HEK293 (cell line): Measurements from ENCODE around the gene ADGRL1.

Experiments used
- CTCF ChIA-PET: fragments of 350-600 bp; formaldehyde crosslinking; extraction: SDS; loops from one replicate; lab custom pipeline; 2021; ENCODE audit warnings: antibody characterized with exemption; lab: Yijun Ruan, JAX
- POLR2A ChIA-PET: fragments of 300-600 bp; formaldehyde crosslinking; extraction: SDS; loops from one replicate; lab custom pipeline; 2020; ENCODE audit warnings: antibody characterized with exemption, inconsistent platforms; lab: Yijun Ruan, JAX
- H3K27ac ChIP-seq: fragments of 200-500 bp; sonication (Bioruptor generic); 2 replicates; pipeline ENCODE4 v1.5.1; 2014; ENCODE audit warnings: low read depth, low read length, control low read depth, inconsistent platforms; ENCODE audit errors: extremely low read depth
- H3K36me3 ChIP-seq, 2 experiments: fragments of 200-500 bp in 1 of 2; sonication (Bioruptor generic) in 1 of 2; 1 replicate in 1 of 2; 2 replicates in 1 of 2; pipeline ENCODE4 v1.5.1; 2014 to 2017; ENCODE audit warnings: inconsistent platforms in 2 of 2, low read length in 2 of 2; ENCODE audit not compliant: control insufficient read depth in 2 of 2, insufficient read depth in 1 of 2
- H3K4me1 ChIP-seq: fragments of 200-500 bp; sonication (Bioruptor generic); 2 replicates; pipeline ENCODE4 v1.5.1; 2014; ENCODE audit warnings: mild to moderate bottlenecking, low read length, inconsistent platforms; ENCODE audit not compliant: control insufficient read depth, insufficient read depth
- H3K4me3 ChIP-seq: 2 replicates; pipeline ENCODE4 v1.5.1; 2011; ENCODE audit warnings: low read depth, mild to moderate bottlenecking, control low read depth, low read length, moderate library complexity
- H3K9me3 ChIP-seq: fragments of 200-500 bp; sonication (Bioruptor generic); 2 replicates; pipeline ENCODE4 v1.5.1; 2014; ENCODE audit warnings: low read depth, low read length, inconsistent platforms; ENCODE audit not compliant: control insufficient read depth, insufficient read depth
- GLI4 ChIP-seq: fragments of 450-650 bp; formaldehyde crosslinking; IDR thresholded peaks from 2 replicates; pipeline ENCODE4 v1.5.1; 2016; ENCODE audit warnings: missing biosample characterization, missing genetic modification characterization
- IKZF3 ChIP-seq: fragments of 450-650 bp; IDR thresholded peaks from 2 replicates; pipeline ENCODE4 v1.5.0; 2018; ENCODE audit warnings: missing biosample characterization, mild to moderate bottlenecking, missing genetic modification characterization, moderate library complexity
- RBAK ChIP-seq: fragments of 450-650 bp; formaldehyde crosslinking; IDR thresholded peaks from 2 replicates; pipeline ENCODE4 v1.5.1; 2016; ENCODE audit warnings: missing biosample characterization, missing genetic modification characterization
- SETDB1 ChIP-seq: IDR thresholded peaks from one replicate; pipeline ENCODE4 v1.6.1; 2017; ENCODE audit warnings: mild to moderate bottlenecking, low read length, moderate library complexity, mixed read lengths; ENCODE audit not compliant: insufficient read length
- YY1 ChIP-seq: fragments of 450-650 bp; formaldehyde crosslinking; IDR thresholded peaks from 2 replicates; pipeline ENCODE4 v1.5.1; 2018; ENCODE audit warnings: missing biosample characterization, missing genetic modification characterization
- ZBTB21 ChIP-seq: fragments of 450-650 bp; formaldehyde crosslinking; IDR thresholded peaks from 2 replicates; pipeline ENCODE4 v1.5.1; 2017; ENCODE audit warnings: missing biosample characterization, missing genetic modification characterization
- ZNF202 ChIP-seq: fragments of 450-650 bp; formaldehyde crosslinking; IDR thresholded peaks from 2 replicates; pipeline ENCODE4 v1.5.1; 2016; ENCODE audit warnings: missing biosample characterization, missing genetic modification characterization, borderline replicate concordance
- ZNF514 ChIP-seq: fragments of 450-650 bp; formaldehyde crosslinking; IDR thresholded peaks from 2 replicates; pipeline ENCODE4 v1.5.1; 2016; ENCODE audit warnings: missing biosample characterization, missing genetic modification characterization
- ZNF623 ChIP-seq: fragments of 450-650 bp; formaldehyde crosslinking; IDR thresholded peaks from 2 replicates; pipeline ENCODE4 v1.5.1; 2016; ENCODE audit warnings: missing biosample characterization, missing genetic modification characterization
- ZNF707 ChIP-seq: fragments of 450-650 bp; formaldehyde crosslinking; IDR thresholded peaks from 2 replicates; pipeline ENCODE4 v1.5.1; 2016; ENCODE audit warnings: missing biosample characterization, missing genetic modification characterization
- TF ChIP-seq, protein P1 (sequence below): fragments of 450-650 bp; IDR thresholded peaks from 2 replicates; pipeline ENCODE4 v1.5.1; 2018; ENCODE audit warnings: missing biosample characterization, mild to moderate bottlenecking, missing genetic modification characterization
- TF ChIP-seq, protein P2 (sequence below): fragments of 450-650 bp; formaldehyde crosslinking; IDR thresholded peaks from 2 replicates; pipeline ENCODE4 v1.5.1; 2016; ENCODE audit warnings: missing biosample characterization, missing genetic modification characterization, borderline replicate concordance
- TF ChIP-seq, protein P3 (sequence below): fragments of 450-650 bp; formaldehyde crosslinking; optimal IDR thresholded peaks from 2 replicates; pipeline ENCODE3; 2016; ENCODE audit warnings: missing biosample characterization, mild to moderate bottlenecking, missing genetic modification characterization
- TF ChIP-seq, protein P4 (sequence below): fragments of 450-650 bp; formaldehyde crosslinking; IDR thresholded peaks from 2 replicates; pipeline ENCODE4 v1.5.1; 2016; ENCODE audit warnings: missing biosample characterization, missing genetic modification characterization
- TF ChIP-seq, protein P5 (sequence below): fragments of 450-650 bp; formaldehyde crosslinking; IDR thresholded peaks from 2 replicates; pipeline ENCODE4 v1.5.0; 2017; ENCODE audit warnings: missing biosample characterization, missing genetic modification characterization, borderline replicate concordance
- TF ChIP-seq, protein P6 (sequence below): fragments of 450-650 bp; formaldehyde crosslinking; conservative IDR thresholded peaks from 2 replicates; pipeline ENCODE4 v1.5.1; 2016; ENCODE audit warnings: low read depth, missing biosample characterization, missing genetic modification characterization

Gene ADGRL1

DNA sequence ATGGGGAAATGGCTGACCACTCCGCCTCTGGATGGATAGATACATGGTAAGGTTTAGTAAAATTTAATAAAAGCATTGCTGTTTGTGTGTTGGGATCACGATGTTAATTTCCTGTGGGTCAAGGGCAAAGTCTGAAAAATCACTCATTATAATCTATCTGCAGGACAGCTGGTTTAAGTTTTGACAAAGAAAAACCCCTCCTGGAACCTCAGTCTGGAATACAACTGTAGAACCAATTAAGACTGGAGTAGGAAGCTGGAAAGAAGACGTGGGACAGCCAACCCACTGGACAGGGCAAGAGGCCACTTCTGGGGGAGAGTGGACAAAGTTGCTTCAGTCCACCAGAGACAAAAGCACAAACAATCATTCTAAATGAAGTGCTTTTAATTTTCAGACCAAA, 86.8 kb downstream of the ADGRL1 start:
- POLR2A ChIA-PET, result interaction anchor here (5.7 kb wide), 1 partner anchor 17 kb away, joined by 45 read pairs; the partner anchor contains the start of gene ASF1B
- CTCF ChIA-PET, result no interaction called here
- Histone ChIP-seq H3K36me3 (peaks cover 5 to 32% of the 10 kb centered on the region in 2 experiments; a peak in 2 of 3 replicates), H3K4me3 (no peak overlapping the region), H3K9me3 (no peaks in the 10 kb centered on the region), H3K4me1 (peaks cover 3% of the 10 kb centered on the region), H3K27ac (no peak overlapping the region)
- TF ChIP-seq ZNF514 (tag by site-specific recombination) (no peak), SETDB1 (no peak), IKZF3 (tag by site-specific recombination) (no peak), YY1 (no peak), ZNF623 (no peak), RBAK (no peak), GLI4 (tag by site-specific recombination) (no peak)
- TF ChIP-seq, protein P1, sequence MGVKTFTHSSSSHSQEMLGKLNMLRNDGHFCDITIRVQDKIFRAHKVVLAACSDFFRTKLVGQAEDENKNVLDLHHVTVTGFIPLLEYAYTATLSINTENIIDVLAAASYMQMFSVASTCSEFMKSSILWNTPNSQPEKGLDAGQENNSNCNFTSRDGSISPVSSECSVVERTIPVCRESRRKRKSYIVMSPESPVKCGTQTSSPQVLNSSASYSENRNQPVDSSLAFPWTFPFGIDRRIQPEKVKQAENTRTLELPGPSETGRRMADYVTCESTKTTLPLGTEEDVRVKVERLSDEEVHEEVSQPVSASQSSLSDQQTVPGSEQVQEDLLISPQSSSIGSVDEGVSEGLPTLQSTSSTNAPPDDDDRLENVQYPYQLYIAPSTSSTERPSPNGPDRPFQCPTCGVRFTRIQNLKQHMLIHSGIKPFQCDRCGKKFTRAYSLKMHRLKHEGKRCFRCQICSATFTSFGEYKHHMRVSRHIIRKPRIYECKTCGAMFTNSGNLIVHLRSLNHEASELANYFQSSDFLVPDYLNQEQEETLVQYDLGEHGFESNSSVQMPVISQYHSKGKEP (tag by site-specific recombination), result no peak
- TF ChIP-seq, protein P2, sequence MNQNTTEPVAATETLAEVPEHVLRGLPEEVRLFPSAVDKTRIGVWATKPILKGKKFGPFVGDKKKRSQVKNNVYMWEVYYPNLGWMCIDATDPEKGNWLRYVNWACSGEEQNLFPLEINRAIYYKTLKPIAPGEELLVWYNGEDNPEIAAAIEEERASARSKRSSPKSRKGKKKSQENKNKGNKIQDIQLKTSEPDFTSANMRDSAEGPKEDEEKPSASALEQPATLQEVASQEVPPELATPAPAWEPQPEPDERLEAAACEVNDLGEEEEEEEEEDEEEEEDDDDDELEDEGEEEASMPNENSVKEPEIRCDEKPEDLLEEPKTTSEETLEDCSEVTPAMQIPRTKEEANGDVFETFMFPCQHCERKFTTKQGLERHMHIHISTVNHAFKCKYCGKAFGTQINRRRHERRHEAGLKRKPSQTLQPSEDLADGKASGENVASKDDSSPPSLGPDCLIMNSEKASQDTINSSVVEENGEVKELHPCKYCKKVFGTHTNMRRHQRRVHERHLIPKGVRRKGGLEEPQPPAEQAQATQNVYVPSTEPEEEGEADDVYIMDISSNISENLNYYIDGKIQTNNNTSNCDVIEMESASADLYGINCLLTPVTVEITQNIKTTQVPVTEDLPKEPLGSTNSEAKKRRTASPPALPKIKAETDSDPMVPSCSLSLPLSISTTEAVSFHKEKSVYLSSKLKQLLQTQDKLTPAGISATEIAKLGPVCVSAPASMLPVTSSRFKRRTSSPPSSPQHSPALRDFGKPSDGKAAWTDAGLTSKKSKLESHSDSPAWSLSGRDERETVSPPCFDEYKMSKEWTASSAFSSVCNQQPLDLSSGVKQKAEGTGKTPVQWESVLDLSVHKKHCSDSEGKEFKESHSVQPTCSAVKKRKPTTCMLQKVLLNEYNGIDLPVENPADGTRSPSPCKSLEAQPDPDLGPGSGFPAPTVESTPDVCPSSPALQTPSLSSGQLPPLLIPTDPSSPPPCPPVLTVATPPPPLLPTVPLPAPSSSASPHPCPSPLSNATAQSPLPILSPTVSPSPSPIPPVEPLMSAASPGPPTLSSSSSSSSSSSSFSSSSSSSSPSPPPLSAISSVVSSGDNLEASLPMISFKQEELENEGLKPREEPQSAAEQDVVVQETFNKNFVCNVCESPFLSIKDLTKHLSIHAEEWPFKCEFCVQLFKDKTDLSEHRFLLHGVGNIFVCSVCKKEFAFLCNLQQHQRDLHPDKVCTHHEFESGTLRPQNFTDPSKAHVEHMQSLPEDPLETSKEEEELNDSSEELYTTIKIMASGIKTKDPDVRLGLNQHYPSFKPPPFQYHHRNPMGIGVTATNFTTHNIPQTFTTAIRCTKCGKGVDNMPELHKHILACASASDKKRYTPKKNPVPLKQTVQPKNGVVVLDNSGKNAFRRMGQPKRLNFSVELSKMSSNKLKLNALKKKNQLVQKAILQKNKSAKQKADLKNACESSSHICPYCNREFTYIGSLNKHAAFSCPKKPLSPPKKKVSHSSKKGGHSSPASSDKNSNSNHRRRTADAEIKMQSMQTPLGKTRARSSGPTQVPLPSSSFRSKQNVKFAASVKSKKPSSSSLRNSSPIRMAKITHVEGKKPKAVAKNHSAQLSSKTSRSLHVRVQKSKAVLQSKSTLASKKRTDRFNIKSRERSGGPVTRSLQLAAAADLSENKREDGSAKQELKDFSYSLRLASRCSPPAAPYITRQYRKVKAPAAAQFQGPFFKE (tag by site-specific recombination), result no peak
- TF ChIP-seq, protein P3, sequence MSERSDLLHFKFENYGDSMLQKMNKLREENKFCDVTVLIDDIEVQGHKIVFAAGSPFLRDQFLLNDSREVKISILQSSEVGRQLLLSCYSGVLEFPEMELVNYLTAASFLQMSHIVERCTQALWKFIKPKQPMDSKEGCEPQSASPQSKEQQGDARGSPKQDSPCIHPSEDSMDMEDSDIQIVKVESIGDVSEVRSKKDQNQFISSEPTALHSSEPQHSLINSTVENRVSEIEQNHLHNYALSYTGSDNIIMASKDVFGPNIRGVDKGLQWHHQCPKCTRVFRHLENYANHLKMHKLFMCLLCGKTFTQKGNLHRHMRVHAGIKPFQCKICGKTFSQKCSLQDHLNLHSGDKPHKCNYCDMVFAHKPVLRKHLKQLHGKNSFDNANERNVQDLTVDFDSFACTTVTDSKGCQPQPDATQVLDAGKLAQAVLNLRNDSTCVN (tag by site-specific recombination), result no peak
- TF ChIP-seq, protein P4, sequence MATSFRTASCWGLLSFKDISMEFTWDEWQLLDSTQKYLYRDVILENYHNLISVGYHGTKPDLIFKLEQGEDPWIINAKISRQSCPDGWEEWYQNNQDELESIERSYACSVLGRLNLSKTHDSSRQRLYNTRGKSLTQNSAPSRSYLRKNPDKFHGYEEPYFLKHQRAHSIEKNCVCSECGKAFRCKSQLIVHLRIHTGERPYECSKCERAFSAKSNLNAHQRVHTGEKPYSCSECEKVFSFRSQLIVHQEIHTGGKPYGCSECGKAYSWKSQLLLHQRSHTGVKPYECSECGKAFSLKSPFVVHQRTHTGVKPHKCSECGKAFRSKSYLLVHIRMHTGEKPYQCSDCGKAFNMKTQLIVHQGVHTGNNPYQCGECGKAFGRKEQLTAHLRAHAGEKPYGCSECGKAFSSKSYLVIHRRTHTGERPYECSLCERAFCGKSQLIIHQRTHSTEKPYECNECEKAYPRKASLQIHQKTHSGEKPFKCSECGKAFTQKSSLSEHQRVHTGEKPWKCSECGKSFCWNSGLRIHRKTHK, result no peak

DNA sequence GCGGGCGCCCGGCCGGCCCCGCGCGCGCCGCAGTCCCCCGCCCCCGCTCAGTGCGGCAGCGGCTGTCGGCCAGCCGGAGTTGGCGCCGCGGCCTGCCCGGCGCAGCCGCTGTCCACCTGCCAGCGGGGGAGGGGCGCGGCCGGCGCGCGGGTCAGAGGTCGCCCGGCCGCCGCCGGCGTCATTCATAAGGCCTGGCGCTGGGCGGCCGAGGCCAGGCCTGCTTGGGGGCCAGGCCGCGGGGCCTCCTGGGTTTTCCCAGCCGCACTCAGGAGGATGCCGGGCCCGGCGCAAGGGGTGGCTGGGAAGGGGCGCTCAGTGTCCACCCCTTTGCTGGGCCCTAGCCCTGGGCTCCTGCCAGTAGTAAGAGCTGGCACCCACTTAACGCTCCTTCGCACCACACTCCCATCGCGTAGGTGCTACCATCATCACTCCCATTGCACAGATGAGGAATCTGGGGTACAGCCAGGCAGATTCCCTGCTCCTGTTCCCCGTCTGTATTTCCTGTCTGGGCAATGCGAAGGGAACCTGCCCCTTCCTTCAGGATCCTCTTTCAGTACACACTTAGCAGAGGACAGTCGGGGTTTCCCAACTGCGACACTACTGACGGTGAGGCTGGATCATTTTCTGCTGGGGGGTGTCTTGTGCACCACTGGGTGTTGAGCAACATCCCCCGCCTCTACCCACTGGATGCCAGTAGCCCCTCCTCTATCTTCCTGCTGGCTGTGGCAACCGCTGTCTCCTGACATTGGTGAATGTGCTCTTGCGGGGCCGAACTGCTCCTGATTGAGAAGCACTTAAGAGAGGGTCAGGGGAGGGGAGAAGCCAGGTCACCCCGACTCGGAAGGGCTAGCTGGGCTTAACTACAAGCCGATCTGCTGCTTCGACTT, 87.6 kb downstream of the ADGRL1 start:
- ChIA-PET POLR2A (interaction anchor here (0.6 to 5.7 kb wide), 5 partner anchors 9 to 53 kb away, joined by 3 to 45 read pairs (median 4); partner anchors contain the start of gene ASF1B), CTCF (no interaction called here)
- TF ChIP-seq ZBTB21 (tag by site-specific recombination), result peak; percentile 33
- TF ChIP-seq, protein P5, sequence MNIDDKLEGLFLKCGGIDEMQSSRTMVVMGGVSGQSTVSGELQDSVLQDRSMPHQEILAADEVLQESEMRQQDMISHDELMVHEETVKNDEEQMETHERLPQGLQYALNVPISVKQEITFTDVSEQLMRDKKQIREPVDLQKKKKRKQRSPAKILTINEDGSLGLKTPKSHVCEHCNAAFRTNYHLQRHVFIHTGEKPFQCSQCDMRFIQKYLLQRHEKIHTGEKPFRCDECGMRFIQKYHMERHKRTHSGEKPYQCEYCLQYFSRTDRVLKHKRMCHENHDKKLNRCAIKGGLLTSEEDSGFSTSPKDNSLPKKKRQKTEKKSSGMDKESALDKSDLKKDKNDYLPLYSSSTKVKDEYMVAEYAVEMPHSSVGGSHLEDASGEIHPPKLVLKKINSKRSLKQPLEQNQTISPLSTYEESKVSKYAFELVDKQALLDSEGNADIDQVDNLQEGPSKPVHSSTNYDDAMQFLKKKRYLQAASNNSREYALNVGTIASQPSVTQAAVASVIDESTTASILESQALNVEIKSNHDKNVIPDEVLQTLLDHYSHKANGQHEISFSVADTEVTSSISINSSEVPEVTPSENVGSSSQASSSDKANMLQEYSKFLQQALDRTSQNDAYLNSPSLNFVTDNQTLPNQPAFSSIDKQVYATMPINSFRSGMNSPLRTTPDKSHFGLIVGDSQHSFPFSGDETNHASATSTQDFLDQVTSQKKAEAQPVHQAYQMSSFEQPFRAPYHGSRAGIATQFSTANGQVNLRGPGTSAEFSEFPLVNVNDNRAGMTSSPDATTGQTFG, result no peak
- TF ChIP-seq ZNF707 (tag by site-specific recombination), result no peak
- TF ChIP-seq, protein P6, sequence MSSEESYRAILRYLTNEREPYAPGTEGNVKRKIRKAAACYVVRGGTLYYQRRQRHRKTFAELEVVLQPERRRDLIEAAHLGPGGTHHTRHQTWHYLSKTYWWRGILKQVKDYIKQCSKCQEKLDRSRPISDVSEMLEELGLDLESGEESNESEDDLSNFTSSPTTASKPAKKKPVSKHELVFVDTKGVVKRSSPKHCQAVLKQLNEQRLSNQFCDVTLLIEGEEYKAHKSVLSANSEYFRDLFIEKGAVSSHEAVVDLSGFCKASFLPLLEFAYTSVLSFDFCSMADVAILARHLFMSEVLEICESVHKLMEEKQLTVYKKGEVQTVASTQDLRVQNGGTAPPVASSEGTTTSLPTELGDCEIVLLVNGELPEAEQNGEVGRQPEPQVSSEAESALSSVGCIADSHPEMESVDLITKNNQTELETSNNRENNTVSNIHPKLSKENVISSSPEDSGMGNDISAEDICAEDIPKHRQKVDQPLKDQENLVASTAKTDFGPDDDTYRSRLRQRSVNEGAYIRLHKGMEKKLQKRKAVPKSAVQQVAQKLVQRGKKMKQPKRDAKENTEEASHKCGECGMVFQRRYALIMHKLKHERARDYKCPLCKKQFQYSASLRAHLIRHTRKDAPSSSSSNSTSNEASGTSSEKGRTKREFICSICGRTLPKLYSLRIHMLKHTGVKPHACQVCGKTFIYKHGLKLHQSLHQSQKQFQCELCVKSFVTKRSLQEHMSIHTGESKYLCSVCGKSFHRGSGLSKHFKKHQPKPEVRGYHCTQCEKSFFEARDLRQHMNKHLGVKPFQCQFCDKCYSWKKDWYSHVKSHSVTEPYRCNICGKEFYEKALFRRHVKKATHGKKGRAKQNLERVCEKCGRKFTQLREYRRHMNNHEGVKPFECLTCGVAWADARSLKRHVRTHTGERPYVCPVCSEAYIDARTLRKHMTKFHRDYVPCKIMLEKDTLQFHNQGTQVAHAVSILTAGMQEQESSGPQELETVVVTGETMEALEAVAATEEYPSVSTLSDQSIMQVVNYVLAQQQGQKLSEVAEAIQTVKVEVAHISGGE (tag by site-specific recombination), result no peak; the same call in 1 of the 2 replicates
- TF ChIP-seq ZNF202 (tag by site-specific recombination), result no peak

More for the DNA sequence above, 87.6 kb downstream of the ADGRL1 start:
- Histone ChIP-seq H3K27ac (peak overlapping the region; percentile 47; the same call in 1 of the 2 replicates), H3K36me3 (peaks cover 0 to 29% of the 10 kb centered on the region in 2 experiments; a peak in 2 of 3 replicates), H3K4me1 (peaks cover 4% of the 10 kb centered on the region), H3K9me3 (no peaks in the 10 kb centered on the region), H3K4me3 (peak overlapping the region; percentile 40)
